Gastroesophageal sphincter (tissue), 3 donors: Measurements from ENCODE around the gene CACNA1C.

Source experiments
- CTCF ChIP-seq, 4 experiments: fragments of 200-600 bp in 2 of 4; fragments of 450-650 bp in 2 of 4; sonication (generic) in 1 of 4; IDR thresholded peaks; one replicate each; pipeline ENCODE4 v1.5.1; 2017 to 2019; ENCODE audit warnings: antibody characterized with exemption in 4 of 4, mild to moderate bottlenecking in 2 of 4, moderate library complexity in 2 of 4
- POLR2AphosphoS5 ChIP-seq: sonication (generic); formaldehyde crosslinking; IDR thresholded peaks from one replicate; pipeline ENCODE4 v1.6.1; 2017; ENCODE audit warnings: antibody characterized with exemption

DNA sequence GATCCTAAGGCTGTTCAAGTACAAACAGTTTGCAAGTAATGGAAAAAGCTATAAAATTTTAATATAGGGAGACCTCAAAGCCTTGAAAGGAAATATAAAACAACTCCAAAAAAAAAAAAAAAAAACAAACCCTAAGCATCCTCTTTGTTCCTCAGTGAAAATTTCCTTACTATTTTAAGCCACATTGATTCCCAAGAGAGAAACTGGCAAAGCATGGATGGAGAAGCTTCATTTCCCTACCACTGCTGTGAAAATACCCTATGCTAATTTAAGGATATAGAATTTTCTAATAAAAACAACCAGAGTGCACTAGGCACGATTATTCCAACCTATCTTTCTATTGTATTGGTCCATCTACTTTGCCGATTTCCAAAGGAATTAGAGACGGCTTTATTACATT lies 283.1 kb downstream of the CACNA1C start:
- no peak for TF ChIP-seq CTCF (IDR thresholded peaks at IDR 0.05)
- no peak for TF ChIP-seq POLR2AphosphoS5
